ENCODE measurements around the gene SYT12. TPM values are rescaled to one million over a fixed set of nuclear protein-coding genes. Genes with fewer than 3 reads are reported as not detected.

The SYT12 gene
- total and polyA plus RNA-seq, 9 of the 15 experiments (the other 6 are each of a cell fraction or from before 2014, with no cell fraction given), result 0.03 to 0.11 (median 0.03) TPM; not detected in 4

- Histone ChIP-seq H3K79me2 (ENCODE audit: control insufficient read depth, insufficient read depth, low read length) (no peaks in the 10 kb centered on the region), H3K9me3 (replicated peaks; ENCODE audit: control insufficient read depth, insufficient read depth, low read depth, low read length) (no peaks in the 10 kb centered on the region), H4K20me1 (replicated peaks; ENCODE audit: control insufficient read depth, insufficient read depth, low read length) (no peaks in the 10 kb centered on the region), H3K9ac (ENCODE audit: insufficient read depth in 1 of 2, low read depth in 2 of 2, low read length in 2 of 2) (peak within 1 kb of the TSS in 1 of 2 experiments; percentile 72; a peak in 2 of 4 replicates), H3K36me3 (ENCODE audit: control insufficient read depth, insufficient read depth, low read length) (no peaks in the 10 kb centered on the region), H3K9me1 (ENCODE audit: control insufficient read depth, insufficient read depth, low read length) (no peaks in the 10 kb centered on the region), H3K4me2 (ENCODE audit: insufficient read depth, low read length) (no peak within 1 kb of the TSS), H3K27ac (ENCODE audit: extremely low read depth, low read depth, low read length) (no peak within 1 kb of the TSS), H3K27me3 (ENCODE audit: control insufficient read depth in 2 of 2, insufficient read depth in 2 of 2, low read length in 2 of 2) (no peaks in the 10 kb centered on the region), H3K4me3 (no peak within 1 kb of the TSS), H3K4me1 (replicated peaks in 1 of 2; ENCODE audit: control insufficient read depth in 2 of 2, insufficient read depth in 2 of 2, low read length in 2 of 2) (peaks cover 0 to 14% of the 10 kb centered on the region in 2 experiments; a peak in 3 of 5 replicates), H2AFZ (ENCODE audit: low read depth, low read length) (no peak within 1 kb of the TSS)
- ATAC-seq (no peak), FAIRE-seq (no peak), DNase-seq (ENCODE audit: extremely low read depth in 1 of 4, low spot score in 3 of 4) (no peak)
- ChIA-PET POLR2A (interaction anchor here (0.5 to 1.5 kb wide), 5 partner anchors 88 to 359 kb away, joined by 3 to 5 read pairs (median 3); partner anchors contain the start of gene RBM14), CTCF (ENCODE audit: low intra/inter-chr PET ratio) (interaction anchor here (0.7 to 2.2 kb wide), 2 partner anchors 140 to 280 kb away, joined by 3 to 11 read pairs; no protein-coding TSS in a partner anchor)
- in situ Hi-C loops (cut with MboI) (loop anchor here (5.0 kb wide), 1 partner anchor 123 kb away; no protein-coding TSS in a partner anchor), intact Hi-C loops (cut with micrococcal nuclease) (loop anchor here (5.0 kb wide), 2 partner anchors 83 to 133 kb away; partner anchors contain the start of gene RCE1)
- TF ChIP-seq VEZF1 (CRISPR knock-in tag; IDR thresholded peaks at IDR 0.05) (peak; percentile 46; the same call in 1 of the 2 replicates), TGIF2 (CRISPR knock-in tag; IDR thresholded peaks at IDR 0.05) (no peak)
- 82% methylated on average over 10 of the region's 10 CpGs for WGBS (ENCODE audit: insufficient coverage, low coverage, missing lambda C conversion rate)
- BruUV-seq (replicated peaks), result no TSS peak
These were observed 48.1 kb upstream of the SYT12 start, which contains the start of gene C11orf86 for GRCh38 chr11:66974724-66975404. Gene C11orf86, plus strand, starts transcription at chr11:66975304. Its CDS starts 59 bp downstream, at chr11:66975363.

Measured in K562 (cell line).